ENCODE results near the gene OSBP.

Gene OSBP

DNA sequence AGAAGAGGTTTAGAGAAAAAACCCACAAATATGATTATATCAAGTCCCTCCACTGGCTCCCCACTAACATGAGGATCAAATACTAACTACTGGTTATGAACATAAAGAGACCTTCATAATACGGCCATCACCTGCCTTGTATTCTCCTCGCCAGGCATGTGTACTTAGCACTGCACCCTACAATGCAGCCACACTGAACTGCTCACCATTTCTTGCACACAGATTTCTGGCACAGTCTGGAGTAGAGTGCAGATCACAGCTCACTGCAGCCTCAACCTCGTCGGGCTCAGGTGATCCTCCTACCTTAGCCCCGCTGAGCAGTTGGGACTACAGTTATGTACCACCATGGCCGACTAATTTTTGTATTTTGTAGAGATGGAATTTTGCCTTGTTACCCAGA lies 13.1 kb downstream of the OSBP start:
- DNase-seq (ENCODE audit: low read depth): no peak
- no peak overlapping the region for H3K4me3 ChIP-seq (ENCODE audit: low read depth, low read length)
- TF ChIP-seq, protein P1, sequence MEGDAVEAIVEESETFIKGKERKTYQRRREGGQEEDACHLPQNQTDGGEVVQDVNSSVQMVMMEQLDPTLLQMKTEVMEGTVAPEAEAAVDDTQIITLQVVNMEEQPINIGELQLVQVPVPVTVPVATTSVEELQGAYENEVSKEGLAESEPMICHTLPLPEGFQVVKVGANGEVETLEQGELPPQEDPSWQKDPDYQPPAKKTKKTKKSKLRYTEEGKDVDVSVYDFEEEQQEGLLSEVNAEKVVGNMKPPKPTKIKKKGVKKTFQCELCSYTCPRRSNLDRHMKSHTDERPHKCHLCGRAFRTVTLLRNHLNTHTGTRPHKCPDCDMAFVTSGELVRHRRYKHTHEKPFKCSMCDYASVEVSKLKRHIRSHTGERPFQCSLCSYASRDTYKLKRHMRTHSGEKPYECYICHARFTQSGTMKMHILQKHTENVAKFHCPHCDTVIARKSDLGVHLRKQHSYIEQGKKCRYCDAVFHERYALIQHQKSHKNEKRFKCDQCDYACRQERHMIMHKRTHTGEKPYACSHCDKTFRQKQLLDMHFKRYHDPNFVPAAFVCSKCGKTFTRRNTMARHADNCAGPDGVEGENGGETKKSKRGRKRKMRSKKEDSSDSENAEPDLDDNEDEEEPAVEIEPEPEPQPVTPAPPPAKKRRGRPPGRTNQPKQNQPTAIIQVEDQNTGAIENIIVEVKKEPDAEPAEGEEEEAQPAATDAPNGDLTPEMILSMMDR (IDR thresholded peaks at IDR 0.05; ENCODE audit: low read depth, low read length, missing control alignments): no peak

DNA sequence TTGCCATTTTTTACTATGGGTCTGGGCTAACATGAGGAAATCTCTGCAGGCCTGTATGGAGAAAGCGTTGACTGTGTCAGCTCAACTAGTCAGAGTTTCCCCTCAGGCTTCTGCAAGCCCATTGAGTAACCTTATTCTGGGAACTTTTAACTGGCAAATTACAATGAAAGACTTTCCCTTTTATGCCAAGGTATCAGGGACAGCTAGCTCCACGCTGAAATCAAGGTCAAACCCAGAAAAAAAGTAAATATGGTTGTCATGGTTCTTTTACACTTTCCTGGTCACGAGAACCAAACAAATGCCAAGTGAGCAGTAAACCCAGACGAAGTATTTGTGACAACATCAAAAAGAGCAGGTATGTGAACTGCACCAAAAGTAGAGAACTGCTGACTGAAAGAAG lies 13.8 kb downstream of the OSBP start:
- no peak for DNase-seq (ENCODE audit: low read depth)
- TF ChIP-seq, protein P1 (IDR thresholded peaks at IDR 0.05; ENCODE audit: low read depth, low read length, missing control alignments): no peak

DNA sequence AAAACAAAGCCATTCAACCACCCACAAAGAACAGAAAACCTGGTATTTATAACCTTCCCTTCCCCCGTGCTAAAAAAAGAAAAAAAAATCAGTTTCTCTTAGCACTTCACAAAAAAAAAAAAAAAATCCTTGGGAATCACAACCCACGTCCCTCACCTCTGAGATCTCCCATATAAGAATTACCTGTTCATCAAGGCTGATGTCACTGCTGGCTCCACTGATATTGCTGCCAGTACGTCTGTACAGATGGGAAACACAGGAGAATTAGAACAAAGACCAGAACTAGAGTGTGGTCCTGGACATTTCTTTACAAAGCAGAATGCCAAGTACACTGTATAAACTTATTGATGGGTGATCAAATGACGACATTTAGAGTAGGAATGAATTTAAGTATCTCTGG lies 14.9 kb downstream of the OSBP start:
- DNase-seq (ENCODE audit: low read depth): no peak
- TF ChIP-seq, protein P1 (IDR thresholded peaks at IDR 0.05; ENCODE audit: low read depth, low read length, missing control alignments): no peak
- no peak overlapping the region for H3K4me3 ChIP-seq (ENCODE audit: low read depth, low read length)

More for the DNA sequence above, 13.8 kb downstream of the OSBP start:
- H3K4me3 ChIP-seq (ENCODE audit: low read depth, low read length): no peak overlapping the region

DNA sequence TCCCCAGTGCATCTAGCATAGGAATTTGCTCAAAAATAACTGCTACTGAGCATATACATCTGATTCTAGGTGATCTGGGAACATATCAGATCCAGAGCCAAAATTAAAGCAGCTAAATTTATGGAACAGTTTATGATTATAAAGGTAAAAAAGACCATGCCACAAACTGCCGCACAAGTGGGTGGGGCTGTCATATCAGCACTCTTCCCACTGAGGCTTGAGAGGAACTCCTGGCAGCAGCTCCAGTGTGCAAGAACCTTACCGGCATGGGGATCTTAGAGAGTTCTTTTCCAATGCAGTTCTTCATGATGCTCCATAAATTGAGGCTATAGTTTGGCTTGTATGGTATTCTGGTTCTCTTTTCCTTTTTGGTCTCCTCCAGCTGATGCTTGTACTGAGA lies 15.3 kb downstream of the OSBP start:
- TF ChIP-seq, protein P1 (IDR thresholded peaks at IDR 0.05; ENCODE audit: low read depth, low read length, missing control alignments): no peak
- no peak overlapping the region for H3K4me3 ChIP-seq (ENCODE audit: low read depth, low read length)
- no peak for DNase-seq (ENCODE audit: low read depth)

DNA sequence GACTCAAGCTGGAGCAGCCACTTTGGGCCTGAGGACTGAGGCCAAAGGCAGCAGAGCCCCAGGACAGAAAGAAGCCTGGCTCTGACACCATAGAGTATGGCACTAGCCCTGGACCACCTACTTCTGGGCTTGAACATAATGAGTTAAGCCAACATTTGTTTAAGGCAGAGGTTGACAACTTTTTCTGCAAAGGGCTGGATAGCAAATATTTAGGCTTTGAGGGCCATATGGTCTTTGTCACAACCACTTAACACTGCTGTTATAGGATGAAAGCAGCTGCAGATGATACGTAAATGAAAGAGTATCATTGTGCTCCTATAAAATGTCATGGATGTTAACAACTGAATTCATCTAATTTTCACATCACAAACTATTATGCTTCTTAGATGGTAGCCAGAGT lies 16.6 kb downstream of the OSBP start:
- H3K4me3 ChIP-seq (ENCODE audit: low read depth, low read length): no peak overlapping the region
- DNase-seq (ENCODE audit: low read depth): no peak
- TF ChIP-seq, protein P1 (IDR thresholded peaks at IDR 0.05; ENCODE audit: low read depth, low read length, missing control alignments): no peak

DNA sequence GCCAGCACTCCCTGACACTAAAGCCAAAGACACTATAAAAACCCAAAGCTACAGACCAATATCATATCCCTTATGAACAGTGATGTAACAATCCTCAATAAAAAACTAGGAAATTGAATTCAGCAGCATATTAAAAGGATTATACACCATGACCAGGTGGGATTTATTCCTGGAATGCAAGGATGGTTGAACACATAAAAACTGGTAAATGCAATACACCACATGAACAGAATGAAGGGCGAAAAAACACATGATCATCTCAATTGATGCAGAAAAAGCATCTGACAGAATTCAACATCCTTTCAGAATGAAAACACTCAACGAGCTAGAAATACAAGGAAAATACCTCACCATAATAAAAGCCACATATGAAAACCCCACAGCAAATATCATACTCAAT lies 31.3 kb downstream of the OSBP start:
- no peak overlapping the region for H3K4me3 ChIP-seq (ENCODE audit: low read depth, low read length)
- no peak for DNase-seq (ENCODE audit: low read depth)
- TF ChIP-seq, protein P1 (IDR thresholded peaks at IDR 0.05; ENCODE audit: low read depth, low read length, missing control alignments): no peak

DNA sequence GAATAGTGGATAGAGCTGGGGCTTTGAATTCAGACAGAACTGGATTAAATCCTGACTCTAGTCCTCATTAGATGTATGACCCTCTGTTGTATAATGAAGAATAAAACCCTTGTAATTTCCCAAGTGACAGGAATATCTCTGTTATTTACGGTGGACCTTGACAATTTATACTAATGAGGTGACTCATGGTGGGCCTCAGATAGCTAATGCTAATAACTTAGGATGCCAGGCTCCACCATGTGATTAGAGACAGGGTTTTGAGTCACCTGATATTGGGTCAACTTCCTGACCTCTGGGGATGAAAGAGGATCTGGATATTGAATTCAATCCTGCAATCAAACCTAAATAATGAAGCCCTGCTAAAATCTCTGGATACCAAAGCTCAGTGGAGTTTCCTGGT lies 33.6 kb downstream of the OSBP start:
- no peak overlapping the region for H3K4me3 ChIP-seq (ENCODE audit: low read depth, low read length)
- TF ChIP-seq, protein P1 (IDR thresholded peaks at IDR 0.05; ENCODE audit: low read depth, low read length, missing control alignments): no peak
- DNase-seq (ENCODE audit: low read depth): no peak

All from GM12864 (cell line).